ENCODE results near the gene TECPR2.

DNA sequence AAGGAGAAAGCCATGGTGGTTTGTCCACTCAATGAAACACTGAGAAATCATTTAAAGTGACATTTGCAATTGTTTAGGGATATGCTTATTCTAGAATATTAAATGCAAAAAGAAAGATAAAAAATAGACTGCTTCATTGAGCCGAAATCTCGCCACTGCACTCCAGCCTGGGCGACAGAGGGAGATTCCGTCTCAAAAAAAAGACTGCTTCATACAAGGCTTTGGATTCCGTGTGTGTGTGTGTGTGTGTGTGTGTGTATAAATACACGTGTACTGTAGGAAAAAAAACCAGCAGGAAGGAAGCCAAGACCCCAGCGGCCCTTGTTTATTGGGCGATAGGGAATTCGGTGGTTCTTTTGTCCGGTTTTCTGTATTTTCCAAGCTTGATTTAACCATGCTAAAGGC, 46.4 kb upstream of the TECPR2 start:
- TF ChIP-seq, protein P1, sequence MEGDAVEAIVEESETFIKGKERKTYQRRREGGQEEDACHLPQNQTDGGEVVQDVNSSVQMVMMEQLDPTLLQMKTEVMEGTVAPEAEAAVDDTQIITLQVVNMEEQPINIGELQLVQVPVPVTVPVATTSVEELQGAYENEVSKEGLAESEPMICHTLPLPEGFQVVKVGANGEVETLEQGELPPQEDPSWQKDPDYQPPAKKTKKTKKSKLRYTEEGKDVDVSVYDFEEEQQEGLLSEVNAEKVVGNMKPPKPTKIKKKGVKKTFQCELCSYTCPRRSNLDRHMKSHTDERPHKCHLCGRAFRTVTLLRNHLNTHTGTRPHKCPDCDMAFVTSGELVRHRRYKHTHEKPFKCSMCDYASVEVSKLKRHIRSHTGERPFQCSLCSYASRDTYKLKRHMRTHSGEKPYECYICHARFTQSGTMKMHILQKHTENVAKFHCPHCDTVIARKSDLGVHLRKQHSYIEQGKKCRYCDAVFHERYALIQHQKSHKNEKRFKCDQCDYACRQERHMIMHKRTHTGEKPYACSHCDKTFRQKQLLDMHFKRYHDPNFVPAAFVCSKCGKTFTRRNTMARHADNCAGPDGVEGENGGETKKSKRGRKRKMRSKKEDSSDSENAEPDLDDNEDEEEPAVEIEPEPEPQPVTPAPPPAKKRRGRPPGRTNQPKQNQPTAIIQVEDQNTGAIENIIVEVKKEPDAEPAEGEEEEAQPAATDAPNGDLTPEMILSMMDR (conservative IDR thresholded peaks at IDR 0.05) = no peak
- TF ChIP-seq EZH2 (IDR thresholded peaks at IDR 0.05; ENCODE audit: low read depth) = no peak

Data from PC-9 (cell line).